ENCODE data around the gene TNNC1. TPM values are rescaled to one million over a fixed set of nuclear protein-coding genes. Genes with fewer than 3 reads are reported as not detected.
A peak's percentile ranks its signal among the peaks of the same experiment; 100 is the strongest.

The TNNC1 gene
- total and polyA plus RNA-seq, 12 donors, result 1.1 to 42.0 (median 6.3) TPM

- no peaks in the 10 kb centered on the region for H3K9me3 ChIP-seq (replicated peaks in 1 of 3)
- no peaks in the 10 kb centered on the region for H3K36me3 ChIP-seq (replicated peaks in 1 of 2)
- H3K4me3 ChIP-seq, result no peak overlapping the region
- intact Hi-C loops (cut with DNase I), result no loop called here
- 80 to 85% (median 83%) methylated on average over 4 to 12 of the region's 12 CpGs for WGBS, 4 donors
- TF ChIP-seq POLR2A (IDR thresholded peaks at IDR 0.05) (no peak), CTCF (IDR thresholded peaks at IDR 0.05) (no peak)
- peak in 1 of 7 donors; percentile 6 for DNase-seq
- no peaks in the 10 kb centered on the region for H3K27me3 ChIP-seq
- H3K27ac ChIP-seq, result no peak overlapping the region
- no peaks in the 10 kb centered on the region for H3K4me1 ChIP-seq (replicated peaks in 1 of 2)
These were observed 13.6 kb downstream of the TNNC1 start for GRCh38 chr3:52440249-52440551.

GRCh38 chr3:52439426-52440248, 14.2 kb downstream of the TNNC1 start:
- Histone ChIP-seq H3K4me1 (replicated peaks in 1 of 2) (no peaks in the 10 kb centered on the region), H3K9me3 (replicated peaks in 1 of 3) (no peaks in the 10 kb centered on the region), H3K27ac (no peak overlapping the region), H3K36me3 (replicated peaks in 1 of 2) (no peaks in the 10 kb centered on the region), H3K27me3 (no peaks in the 10 kb centered on the region), H3K4me3 (no peak overlapping the region)
- intact Hi-C loops (cut with DNase I), result no loop called here
- WGBS, 4 donors, result 91 to 97% (median 94%) methylated on average over 10 to 16 of the region's 16 CpGs
- peak in 1 of 7 donors; percentile 9 for DNase-seq
- no peak for TF ChIP-seq POLR2A (IDR thresholded peaks at IDR 0.05)

- no peak for TF ChIP-seq POLR2A (IDR thresholded peaks at IDR 0.05)
These were observed 15.0 kb downstream of the TNNC1 start for GRCh38 chr3:52438579-52439425.

GRCh38 chr3:52438104-52438376, 15.8 kb downstream of the TNNC1 start:
- 93 to 95% (median 93%) methylated on average over 6 of the region's 6 CpGs; no CpG with 5 or more reads in 1 of the 4 donors for WGBS, 4 donors
- Histone ChIP-seq H3K36me3 (replicated peaks in 1 of 2) (no peaks in the 10 kb centered on the region), H3K27me3 (no peaks in the 10 kb centered on the region), H3K27ac (no peak overlapping the region), H3K4me1 (replicated peaks in 1 of 2) (peaks cover 0 to under 1% of the 10 kb centered on the region in 2 donors), H3K4me3 (no peak overlapping the region), H3K9me3 (replicated peaks in 1 of 3) (no peaks in the 10 kb centered on the region)
- no peak for DNase-seq
- TF ChIP-seq POLR2A (IDR thresholded peaks at IDR 0.05), result no peak
- no peak for TF ChIP-seq CTCF (IDR thresholded peaks at IDR 0.05)
- intact Hi-C loops (cut with DNase I), result no loop called here

More at GRCh38 chr3:52438579-52439425, 15.0 kb downstream of the TNNC1 start:
- Histone ChIP-seq H3K4me3 (no peak overlapping the region), H3K9me3 (replicated peaks in 1 of 3) (no peaks in the 10 kb centered on the region), H3K27me3 (no peaks in the 10 kb centered on the region), H3K4me1 (replicated peaks in 1 of 2) (no peaks in the 10 kb centered on the region), H3K36me3 (replicated peaks in 1 of 2) (no peaks in the 10 kb centered on the region), H3K27ac (no peak overlapping the region)
- intact Hi-C loops (cut with DNase I), result no loop called here
- DNase-seq, result peak in 1 of 7 donors; percentile 8
- WGBS, 4 donors, result 91 to 94% (median 92%) methylated on average over 7 to 9 of the region's 9 CpGs

- Histone ChIP-seq H3K36me3 (replicated peaks in 1 of 2) (no peaks in the 10 kb centered on the region), H3K9me3 (replicated peaks in 1 of 3) (no peaks in the 10 kb centered on the region), H3K27me3 (no peaks in the 10 kb centered on the region), H3K27ac (no peak overlapping the region), H3K4me1 (replicated peaks in 1 of 2) (peaks cover 5 to 6% of the 10 kb centered on the region in 2 donors), H3K4me3 (no peak overlapping the region)
- DNase-seq, result peak in 1 of 7 donors; percentile 8
- intact Hi-C loops (cut with DNase I), result no loop called here
- no peak for TF ChIP-seq CTCF (IDR thresholded peaks at IDR 0.05)
- no peak for TF ChIP-seq POLR2A (IDR thresholded peaks at IDR 0.05)
- 88 to 95% (median 89%) methylated on average over 3 to 15 of the region's 15 CpGs for WGBS, 4 donors
These were observed 16.3 kb downstream of the TNNC1 start for GRCh38 chr3:52437326-52438103.

All from adrenal gland (tissue), 12 donors.